ENCODE data around the gene ZPLD1.

Gene ZPLD1

DNA sequence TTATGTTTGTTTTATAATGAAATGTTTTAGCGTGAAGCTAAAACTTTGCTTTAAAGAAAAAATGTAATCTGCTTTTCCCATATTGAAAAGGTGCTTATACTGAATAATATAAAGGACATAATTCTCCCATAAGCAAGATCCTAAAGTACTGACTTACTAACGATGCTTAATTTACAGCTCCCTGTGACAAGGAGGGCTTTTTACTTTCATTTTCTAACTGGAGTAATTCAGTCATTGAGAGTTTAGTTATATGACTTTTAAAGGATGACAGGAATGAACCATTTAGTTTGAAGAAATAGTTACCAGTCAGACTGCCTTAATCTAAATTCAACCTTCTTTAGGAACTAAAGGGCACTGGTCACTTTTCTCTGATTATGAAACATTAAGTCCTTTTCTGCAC, 19.3 kb upstream of the ZPLD1 start:
- DNase-seq (ENCODE audit: insufficient read length, low spot score), result no peak
- TF ChIP-seq POLR2A (IDR thresholded peaks at IDR 0.05; ENCODE audit: low read depth, low read length), result no peak
- no peak for TF ChIP-seq TAF1 (IDR thresholded peaks at IDR 0.05; ENCODE audit: low read depth, low read length)
- TF ChIP-seq SPI1 (IDR thresholded peaks at IDR 0.05; ENCODE audit: low read depth, low read length), result no peak
- TF ChIP-seq POU2F2 (IDR thresholded peaks at IDR 0.05; ENCODE audit: low read depth, low read length), result no peak
- no peak for FAIRE-seq

DNA sequence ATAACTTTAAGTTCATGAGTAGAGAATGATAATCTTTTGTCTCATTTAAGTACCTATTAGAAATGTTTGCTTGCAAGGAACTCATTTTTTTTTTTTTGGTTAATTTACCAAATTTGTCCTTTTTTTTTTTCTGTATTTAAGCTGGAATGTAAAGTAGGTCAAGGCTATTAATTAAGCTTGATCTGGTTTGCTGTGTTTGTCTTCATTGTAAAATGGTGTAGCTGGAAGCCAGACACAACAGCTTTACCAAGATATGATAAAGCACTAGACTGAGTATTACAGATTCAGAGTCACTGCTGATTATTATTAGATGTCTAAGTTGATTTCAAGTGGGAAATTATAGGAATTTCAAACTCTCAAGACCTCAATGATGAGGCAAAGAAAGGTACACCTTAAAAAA, 15.0 kb upstream of the ZPLD1 start:
- DNase-seq (ENCODE audit: insufficient read length, low spot score) (no peak), FAIRE-seq (no peak)
- no peak for TF ChIP-seq PAX5 (IDR thresholded peaks at IDR 0.05; ENCODE audit: insufficient read depth, low read length, severe bottlenecking)
- no peak for TF ChIP-seq TAF1 (IDR thresholded peaks at IDR 0.05; ENCODE audit: low read depth, low read length)
- TF ChIP-seq POLR2AphosphoS5 (IDR thresholded peaks at IDR 0.05; ENCODE audit: low read depth, low read length), result no peak
- no peak for TF ChIP-seq POU2F2 (IDR thresholded peaks at IDR 0.05; ENCODE audit: low read depth, low read length)
- no peak for TF ChIP-seq SPI1 (IDR thresholded peaks at IDR 0.05; ENCODE audit: low read depth, low read length)
- TF ChIP-seq POLR2A (IDR thresholded peaks at IDR 0.05; ENCODE audit: low read depth, low read length), result no peak

DNA sequence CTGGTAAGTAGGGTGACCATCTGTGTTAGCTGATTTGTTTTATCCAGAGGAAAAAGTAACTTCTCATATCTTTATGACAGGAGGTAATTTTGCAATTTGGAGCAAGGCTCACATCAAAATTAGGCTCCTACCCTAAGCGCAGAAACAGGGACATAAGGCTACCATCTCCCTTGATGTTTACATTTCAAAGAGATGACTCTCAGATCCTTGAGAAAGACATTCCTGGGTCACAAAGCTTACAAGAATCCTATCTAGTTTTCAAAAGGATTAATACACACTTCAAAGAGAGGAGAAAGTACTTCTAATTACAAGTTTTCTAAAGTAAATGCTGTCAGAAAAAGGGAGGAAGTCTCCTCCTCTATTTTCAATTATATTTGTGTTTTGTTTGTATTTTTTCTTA, 7.0 kb downstream of the ZPLD1 start:
- TF ChIP-seq TAF1 (IDR thresholded peaks at IDR 0.05; ENCODE audit: low read depth, low read length) (no peak), PAX5 (IDR thresholded peaks at IDR 0.05; ENCODE audit: insufficient read depth, low read length, severe bottlenecking) (no peak), SPI1 (IDR thresholded peaks at IDR 0.05; ENCODE audit: low read depth, low read length) (no peak), POLR2A (IDR thresholded peaks at IDR 0.05; ENCODE audit: low read depth, low read length) (no peak), POLR2AphosphoS5 (IDR thresholded peaks at IDR 0.05; ENCODE audit: low read depth, low read length) (no peak), POU2F2 (IDR thresholded peaks at IDR 0.05; ENCODE audit: low read depth, low read length) (no peak)
- DNase-seq (ENCODE audit: insufficient read length, low spot score) (no peak), FAIRE-seq (no peak)

DNA sequence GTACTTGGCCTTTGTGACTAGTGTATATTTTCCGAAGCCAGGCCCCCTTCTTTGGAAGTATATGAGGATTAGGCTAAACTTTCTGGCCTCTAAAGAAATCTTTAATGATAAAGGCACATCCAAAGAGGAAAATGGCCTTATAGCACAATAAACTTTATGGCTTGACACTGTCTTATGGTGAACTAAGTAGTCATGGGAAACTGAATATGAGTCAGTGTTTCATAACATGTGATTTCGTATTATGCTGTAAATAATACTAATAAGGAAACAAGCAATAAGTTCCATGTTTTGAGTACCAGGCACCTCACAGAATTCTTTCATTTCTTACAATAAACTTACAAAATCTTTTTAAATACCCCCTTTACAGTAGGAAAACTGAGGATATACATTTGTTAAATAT, 8.2 kb downstream of the ZPLD1 start:
- TF ChIP-seq POU2F2 (IDR thresholded peaks at IDR 0.05; ENCODE audit: low read depth, low read length) (no peak), PAX5 (IDR thresholded peaks at IDR 0.05; ENCODE audit: insufficient read depth, low read length, severe bottlenecking) (no peak), TAF1 (IDR thresholded peaks at IDR 0.05; ENCODE audit: low read depth, low read length) (no peak), POLR2A (IDR thresholded peaks at IDR 0.05; ENCODE audit: low read depth, low read length) (no peak), SPI1 (IDR thresholded peaks at IDR 0.05; ENCODE audit: low read depth, low read length) (no peak), POLR2AphosphoS5 (IDR thresholded peaks at IDR 0.05; ENCODE audit: low read depth, low read length) (no peak)

DNA sequence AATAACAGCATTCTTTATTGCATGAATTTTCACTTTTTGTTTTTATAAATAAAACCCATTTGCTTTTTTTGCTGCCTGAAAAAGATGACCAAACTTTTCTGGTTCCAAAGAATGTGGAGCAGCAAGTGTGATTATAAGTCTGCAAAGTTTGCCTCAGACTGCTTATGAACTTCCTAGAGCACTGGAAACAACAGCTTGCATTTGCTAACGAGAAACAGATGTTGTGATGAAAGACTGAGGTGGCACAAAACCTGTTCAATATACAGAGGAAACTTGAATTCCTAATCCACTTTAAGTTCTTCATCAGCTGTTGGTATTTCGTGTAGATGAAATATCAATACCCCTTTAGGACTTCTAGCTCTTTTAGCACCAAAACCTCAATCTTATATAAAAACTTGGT, 9.3 kb downstream of the ZPLD1 start:
- TF ChIP-seq POU2F2 (IDR thresholded peaks at IDR 0.05; ENCODE audit: low read depth, low read length) (no peak), PAX5 (IDR thresholded peaks at IDR 0.05; ENCODE audit: insufficient read depth, low read length, severe bottlenecking) (no peak), POLR2A (IDR thresholded peaks at IDR 0.05; ENCODE audit: low read depth, low read length) (no peak), TAF1 (IDR thresholded peaks at IDR 0.05; ENCODE audit: low read depth, low read length) (no peak), POLR2AphosphoS5 (IDR thresholded peaks at IDR 0.05; ENCODE audit: low read depth, low read length) (no peak), SPI1 (IDR thresholded peaks at IDR 0.05; ENCODE audit: low read depth, low read length) (no peak)
- FAIRE-seq (no peak), DNase-seq (ENCODE audit: insufficient read length, low spot score) (no peak)

More for the DNA sequence above, 8.2 kb downstream of the ZPLD1 start:
- FAIRE-seq, result no peak
- no peak for DNase-seq (ENCODE audit: insufficient read length, low spot score)

DNA sequence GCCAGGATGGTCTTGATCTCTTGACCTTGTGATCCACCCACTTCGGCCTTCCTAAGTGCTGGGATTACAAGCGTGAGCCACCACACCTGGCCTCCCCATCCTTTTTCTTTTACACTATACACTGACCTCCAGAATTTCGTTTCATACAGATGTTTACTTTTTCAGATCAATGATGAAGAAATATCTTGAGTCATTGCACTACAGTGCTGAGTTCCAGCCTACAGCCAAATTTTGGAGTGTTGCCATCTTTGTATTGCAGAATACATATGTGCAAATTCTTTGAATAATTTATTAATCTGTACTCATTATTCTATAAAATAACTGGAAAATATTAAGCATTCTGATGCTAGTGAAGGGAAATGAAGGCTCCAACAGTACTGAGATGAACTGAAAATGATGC, 12.5 kb downstream of the ZPLD1 start:
- DNase-seq (ENCODE audit: insufficient read length, low spot score) (no peak), FAIRE-seq (no peak)
- TF ChIP-seq TAF1 (IDR thresholded peaks at IDR 0.05; ENCODE audit: low read depth, low read length) (no peak), POU2F2 (IDR thresholded peaks at IDR 0.05; ENCODE audit: low read depth, low read length) (no peak), SPI1 (IDR thresholded peaks at IDR 0.05; ENCODE audit: low read depth, low read length) (no peak), PAX5 (IDR thresholded peaks at IDR 0.05; ENCODE audit: insufficient read depth, low read length, severe bottlenecking) (no peak), POLR2A (IDR thresholded peaks at IDR 0.05; ENCODE audit: low read depth, low read length) (no peak), POLR2AphosphoS5 (IDR thresholded peaks at IDR 0.05; ENCODE audit: low read depth, low read length) (no peak)

DNA sequence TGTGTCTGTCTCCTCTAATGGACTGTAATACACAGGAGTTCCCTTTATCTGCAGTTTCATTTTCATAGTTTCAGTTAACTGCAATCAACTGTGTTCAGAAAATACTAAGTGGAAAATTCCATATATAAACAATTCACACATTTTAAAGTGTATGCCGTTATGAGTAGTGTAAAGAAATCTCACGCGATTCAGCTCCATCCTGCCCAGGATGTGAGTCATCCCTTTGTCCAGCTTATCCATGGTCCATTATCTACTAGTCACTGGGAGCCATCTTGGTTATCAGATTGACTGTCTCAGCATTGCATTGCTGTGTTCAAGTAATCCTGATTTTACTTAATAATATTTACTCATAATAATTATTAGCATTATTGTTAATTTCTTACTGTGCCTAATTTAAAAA, 14.5 kb downstream of the ZPLD1 start:
- FAIRE-seq (no peak), DNase-seq (ENCODE audit: insufficient read length, low spot score) (no peak)
- TF ChIP-seq POLR2A (IDR thresholded peaks at IDR 0.05; ENCODE audit: low read depth, low read length) (no peak), POLR2AphosphoS5 (IDR thresholded peaks at IDR 0.05; ENCODE audit: low read depth, low read length) (no peak), TAF1 (IDR thresholded peaks at IDR 0.05; ENCODE audit: low read depth, low read length) (no peak), POU2F2 (IDR thresholded peaks at IDR 0.05; ENCODE audit: low read depth, low read length) (no peak), PAX5 (IDR thresholded peaks at IDR 0.05; ENCODE audit: insufficient read depth, low read length, severe bottlenecking) (no peak), SPI1 (IDR thresholded peaks at IDR 0.05; ENCODE audit: low read depth, low read length) (no peak)

DNA sequence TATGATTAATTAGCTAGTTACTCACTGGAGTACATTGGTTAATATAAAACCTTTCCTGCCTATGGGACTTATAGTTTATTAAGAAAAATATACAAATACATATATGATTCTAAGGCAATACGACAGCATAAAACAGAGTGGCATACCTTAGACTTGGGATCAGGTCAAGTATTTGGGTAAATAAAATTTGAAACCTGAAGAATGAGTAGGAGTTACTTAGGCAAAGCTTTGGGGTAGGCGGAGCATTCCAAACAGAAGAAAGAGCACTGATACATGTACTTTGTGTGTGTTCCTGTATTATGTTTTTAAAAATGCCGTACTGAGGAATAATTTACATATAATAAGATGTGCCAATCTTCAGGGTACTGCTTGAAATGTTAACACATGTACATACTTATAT, 15.1 kb downstream of the ZPLD1 start:
- DNase-seq (ENCODE audit: insufficient read length, low spot score), result no peak
- FAIRE-seq, result no peak
- TF ChIP-seq PAX5 (IDR thresholded peaks at IDR 0.05; ENCODE audit: insufficient read depth, low read length, severe bottlenecking) (no peak), SPI1 (IDR thresholded peaks at IDR 0.05; ENCODE audit: low read depth, low read length) (no peak), TAF1 (IDR thresholded peaks at IDR 0.05; ENCODE audit: low read depth, low read length) (no peak), POLR2AphosphoS5 (IDR thresholded peaks at IDR 0.05; ENCODE audit: low read depth, low read length) (no peak), POLR2A (IDR thresholded peaks at IDR 0.05; ENCODE audit: low read depth, low read length) (no peak), POU2F2 (IDR thresholded peaks at IDR 0.05; ENCODE audit: low read depth, low read length) (no peak)

DNA sequence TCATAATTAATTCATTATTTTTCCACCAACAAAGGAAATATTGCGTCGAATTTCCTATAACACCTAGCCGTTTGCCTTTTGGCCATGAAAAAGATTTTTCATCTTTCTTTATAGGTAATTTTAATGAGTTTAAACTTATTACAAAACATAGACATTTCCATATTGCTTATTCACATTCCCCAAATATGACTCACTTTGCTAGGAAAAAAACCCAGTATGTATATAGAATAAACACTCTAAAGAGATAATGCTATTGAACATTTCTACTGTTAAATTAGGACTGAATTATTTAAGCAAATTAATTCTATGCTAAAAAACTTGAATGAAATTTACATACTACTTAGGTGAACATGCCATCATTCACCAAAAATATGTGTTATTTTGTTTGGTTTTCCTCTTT, 16.2 kb downstream of the ZPLD1 start:
- DNase-seq (ENCODE audit: insufficient read length, low spot score), result no peak
- TF ChIP-seq SPI1 (IDR thresholded peaks at IDR 0.05; ENCODE audit: low read depth, low read length) (no peak), TAF1 (IDR thresholded peaks at IDR 0.05; ENCODE audit: low read depth, low read length) (no peak), POU2F2 (IDR thresholded peaks at IDR 0.05; ENCODE audit: low read depth, low read length) (no peak), POLR2A (IDR thresholded peaks at IDR 0.05; ENCODE audit: low read depth, low read length) (no peak), PAX5 (IDR thresholded peaks at IDR 0.05; ENCODE audit: insufficient read depth, low read length, severe bottlenecking) (no peak), POLR2AphosphoS5 (IDR thresholded peaks at IDR 0.05; ENCODE audit: low read depth, low read length) (no peak)
- FAIRE-seq, result no peak

DNA sequence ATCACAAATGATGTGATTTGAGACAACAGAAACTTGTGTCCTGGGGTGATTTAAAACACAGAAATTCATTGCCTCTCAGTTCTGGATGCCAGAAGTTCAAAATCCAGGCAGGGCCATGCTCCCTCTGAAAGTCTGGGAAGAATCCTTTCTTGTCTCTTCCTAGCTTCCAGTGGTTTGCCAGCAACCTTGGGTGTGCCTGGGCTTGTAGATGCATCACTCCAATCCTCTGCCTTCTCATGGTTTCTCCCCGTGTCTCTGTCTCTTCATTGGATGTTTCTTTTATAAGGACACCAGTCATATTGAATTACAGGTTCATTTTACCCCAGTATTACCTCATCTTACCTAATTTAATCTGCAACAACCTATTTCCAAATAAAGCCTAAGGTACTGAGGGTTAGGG, 16.7 kb downstream of the ZPLD1 start:
- TF ChIP-seq POLR2A (IDR thresholded peaks at IDR 0.05; ENCODE audit: low read depth, low read length) (no peak), PAX5 (IDR thresholded peaks at IDR 0.05; ENCODE audit: insufficient read depth, low read length, severe bottlenecking) (no peak), POU2F2 (IDR thresholded peaks at IDR 0.05; ENCODE audit: low read depth, low read length) (no peak), TAF1 (IDR thresholded peaks at IDR 0.05; ENCODE audit: low read depth, low read length) (no peak), POLR2AphosphoS5 (IDR thresholded peaks at IDR 0.05; ENCODE audit: low read depth, low read length) (no peak), SPI1 (IDR thresholded peaks at IDR 0.05; ENCODE audit: low read depth, low read length) (no peak)
- FAIRE-seq (no peak), DNase-seq (ENCODE audit: insufficient read length, low spot score) (no peak)
